ENCODE data around the gene SERPINB13. TPM values are rescaled to one million over a fixed set of nuclear protein-coding genes. Genes with fewer than 3 reads are reported as not detected.
"Not testable (repeated sequence)": the region's sequence is repeated elsewhere in the genome, so short reads cannot be mapped to it uniquely, and the experiment has no call there.

SERPINB13 gene
- polyA plus RNA-seq, 3 donors from 2014 or later: not detected

DNA sequence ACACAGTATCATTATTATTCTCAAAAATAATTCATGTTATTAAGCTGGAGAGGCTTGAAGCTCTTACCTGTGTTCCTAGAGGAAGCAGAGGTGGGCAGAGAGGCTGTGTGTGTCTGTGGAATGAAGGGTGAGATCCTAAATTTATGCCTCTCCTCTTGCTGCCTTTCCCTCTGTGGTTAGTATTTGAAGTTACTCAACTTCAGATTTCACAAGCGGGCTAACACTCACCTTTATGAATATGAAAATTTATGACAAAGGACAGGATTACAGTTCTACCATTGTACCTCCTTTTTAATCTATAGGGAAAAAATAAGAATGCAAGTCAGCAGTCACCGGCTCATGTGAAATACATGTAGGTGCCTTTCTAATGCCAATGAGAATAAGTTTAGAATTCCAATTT, 57.0 kb downstream of the SERPINB13 start, which contains the start of gene SERPINB4:
Gene SERPINB4, minus strand, starts transcription at position 115 of the 400 bp plus-strand sequence. CDS start 679 bp downstream, outside the sequence.
- not testable (repeated sequence) for H3K4me1 Mint-ChIP-seq; H3K27ac Mint-ChIP-seq; H3K36me3 Mint-ChIP-seq; DNase-seq; H3K27me3 Mint-ChIP-seq (ENCODE audit: low read depth in 3 of 3); H3K9me3 Mint-ChIP-seq; H3K4me3 Mint-ChIP-seq

DNA sequence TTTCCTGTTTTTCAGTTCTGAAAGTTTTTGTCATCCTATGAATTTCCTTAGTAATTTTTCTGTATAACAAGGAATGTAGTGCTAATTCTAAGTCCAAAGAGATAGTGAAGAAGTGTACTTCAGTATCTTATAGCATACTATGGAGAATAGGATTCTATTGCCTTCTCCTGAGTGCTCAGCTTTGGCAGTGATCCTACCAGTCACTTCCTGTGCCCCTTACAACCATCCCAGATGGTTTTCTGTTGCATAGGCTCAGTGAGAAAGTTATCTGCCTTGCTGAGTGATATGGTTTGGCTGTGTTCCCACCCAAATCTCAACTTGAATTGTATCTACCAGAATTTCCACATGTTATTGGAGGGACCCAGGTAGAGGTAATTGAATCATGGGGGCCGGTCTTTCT, 57.6 kb downstream of the SERPINB13 start:
- DNase-seq; H3K27me3 Mint-ChIP-seq (ENCODE audit: low read depth in 3 of 3); H3K27ac Mint-ChIP-seq; H3K9me3 Mint-ChIP-seq; H3K4me3 Mint-ChIP-seq; H3K36me3 Mint-ChIP-seq; H3K4me1 Mint-ChIP-seq: not testable (repeated sequence)

DNA sequence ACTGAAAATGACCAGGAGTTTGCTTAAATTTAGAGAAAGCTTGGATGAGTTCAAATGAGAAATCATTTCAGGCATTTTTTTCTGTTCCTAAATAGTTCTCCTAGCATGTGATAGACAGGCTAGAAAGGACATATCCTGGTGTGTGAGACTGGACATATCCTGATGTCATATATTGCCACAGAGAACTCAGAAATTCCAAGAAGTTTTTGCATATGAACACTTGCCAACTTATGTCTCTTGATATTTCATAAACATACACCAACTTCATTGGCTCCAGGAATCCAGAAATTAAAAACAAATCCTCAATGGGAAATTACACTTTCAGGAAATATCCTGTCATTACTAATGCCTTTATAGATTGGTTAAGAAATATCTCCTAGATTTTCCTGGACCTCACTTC, 59.8 kb downstream of the SERPINB13 start:
- H3K36me3 Mint-ChIP-seq: no peaks in the 10 kb centered on the region
- peaks cover 0 to 4% (median 2%) of the 10 kb centered on the region in 3 donors for H3K27me3 Mint-ChIP-seq (ENCODE audit: low read depth in 3 of 3)
- H3K4me1 Mint-ChIP-seq: no peaks in the 10 kb centered on the region
- H3K27ac Mint-ChIP-seq: no peak overlapping the region
- DNase-seq: no peak
- H3K4me3 Mint-ChIP-seq: no peak overlapping the region
- H3K9me3 Mint-ChIP-seq: peaks cover 0 to 4% (median 0%) of the 10 kb centered on the region in 6 donors

DNA sequence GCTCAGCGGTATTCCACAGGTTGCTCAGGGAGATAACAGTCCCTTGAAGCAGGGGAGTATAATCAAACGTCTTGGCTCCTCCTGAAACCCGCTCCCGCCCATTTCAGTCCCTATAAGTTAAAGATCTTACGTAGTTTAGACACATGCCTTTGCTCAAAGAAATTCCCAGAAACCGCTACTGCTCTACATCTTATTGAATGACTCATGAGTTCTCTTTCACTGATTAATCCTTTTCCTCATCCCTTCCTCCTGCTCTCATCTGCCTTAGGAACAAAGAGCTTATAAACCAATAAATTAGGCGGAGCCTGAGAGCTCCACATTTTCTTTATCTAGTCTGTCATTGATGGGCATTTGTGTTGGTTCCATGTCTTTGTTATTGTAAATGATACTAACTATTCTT, 61.1 kb downstream of the SERPINB13 start:
- Mint-ChIP-seq H3K9me3 (peaks cover 0 to 7% (median 0%) of the 10 kb centered on the region in 6 donors), H3K4me3 (no peak overlapping the region), H3K4me1 (no peaks in the 10 kb centered on the region), H3K27me3 (ENCODE audit: low read depth in 3 of 3) (peaks cover 0 to 4% (median 3%) of the 10 kb centered on the region in 3 donors), H3K36me3 (no peaks in the 10 kb centered on the region), H3K27ac (no peak overlapping the region)
- no peak for DNase-seq

Other genes with a start within 250 kb of the SERPINB13 start
- 10 to 100 TPM; 37.7 to 45.6 (median 39.2) TPM for gene KDSR, start 220.1 kb upstream of the SERPINB13 start, polyA plus RNA-seq
- 10 to 100 TPM; 63.5 to 99.1 (median 75.5) TPM for gene VPS4B, start 164.9 kb upstream of the SERPINB13 start, polyA plus RNA-seq
- not detected for gene SERPINB5, start 110.4 kb upstream of the SERPINB13 start, polyA plus RNA-seq
- not detected for gene SERPINB12, start 45.0 kb upstream of the SERPINB13 start, polyA plus RNA-seq
- gene SERPINB4, start 56.9 kb downstream of the SERPINB13 start, polyA plus RNA-seq: not detected
- not detected for gene SERPINB3, start 74.5 kb downstream of the SERPINB13 start, polyA plus RNA-seq
- gene SERPINB11, start 115.6 kb downstream of the SERPINB13 start, polyA plus RNA-seq: not detected
- gene SERPINB7, start 188.1 kb downstream of the SERPINB13 start, polyA plus RNA-seq: not detected